CD4-positive, alpha-beta memory T cell (primary cell): ENCODE data around the gene FSCN2. TPM values are rescaled to one million over a fixed set of nuclear protein-coding genes. Genes with fewer than 3 reads are reported as not detected.

Source experiments
- CTCF ChIA-PET: fragments of 350-600 bp; sonication (Branson Sonifier 250); formaldehyde crosslinking; loops from one replicate; lab custom pipeline; 2021; ENCODE audit warnings: inconsistent platforms; ENCODE audit not compliant: partially characterized antibody; lab: Charles Lee
- POLR2A ChIA-PET: fragments of 350-600 bp; sonication (Branson Sonifier 250); formaldehyde crosslinking; loops from one replicate; lab custom pipeline; 2021; ENCODE audit not compliant: partially characterized antibody; lab: Charles Lee
- DNase-seq, 5 donors: peaks; one replicate each; pipeline versions ENCODE4 v3.0.0 to v3.0.0-alpha.2; 2020 to 2022; ENCODE audit warnings: mixed read lengths in 1 of 5
- H3K27ac ChIP-seq: one replicate; pipeline ENCODE4 v1.7.0; 2013; ENCODE audit warnings: low read depth, low read length
- H3K27me3 ChIP-seq: 2 replicates; pipeline ENCODE4 v1.7.0; 2013; ENCODE audit warnings: mild to moderate bottlenecking, low read length, moderate library complexity; ENCODE audit not compliant: insufficient read depth
- H3K36me3 ChIP-seq: 2 replicates; pipeline ENCODE4 v1.7.0; 2013; ENCODE audit warnings: mild to moderate bottlenecking, low read length, moderate library complexity; ENCODE audit not compliant: insufficient read depth
- H3K4me1 ChIP-seq: 2 replicates; pipeline ENCODE4 v1.7.0; 2013; ENCODE audit warnings: mild to moderate bottlenecking, low read length, moderate library complexity; ENCODE audit not compliant: insufficient read depth
- H3K4me3 ChIP-seq, 2 donors: one replicate each; pipeline ENCODE4 v1.7.0; 2013; ENCODE audit warnings: low read length in 2 of 2, mild to moderate bottlenecking in 1 of 2
- H3K9me3 ChIP-seq, 2 donors: one replicate each; pipeline ENCODE4 v1.7.0; 2013; ENCODE audit warnings: low read length in 2 of 2, control low read depth in 1 of 2; ENCODE audit not compliant: control insufficient read depth in 1 of 2
- H3K27ac Mint-ChIP-seq, 7 donors: one replicate each; pipeline ENCODE4 v1.8.0; 2020 to 2021; ENCODE audit warnings: mixed read lengths in 7 of 7, mild to moderate bottlenecking in 6 of 7, inconsistent platforms in 3 of 7, moderate library complexity in 3 of 7
- H3K27me3 Mint-ChIP-seq, 2 donors: one replicate each; pipeline ENCODE4 v1.8.0; 2020 to 2021; ENCODE audit warnings: mixed read lengths in 2 of 2
- H3K36me3 Mint-ChIP-seq, 2 donors: one replicate each; pipeline ENCODE4 v1.8.0; 2020 to 2021; ENCODE audit warnings: mixed read lengths in 2 of 2, inconsistent platforms in 1 of 2, mild to moderate bottlenecking in 1 of 2
- H3K4me1 Mint-ChIP-seq, 4 donors: one replicate each; pipeline ENCODE4 v1.8.0; 2020 to 2021; ENCODE audit warnings: mixed read lengths in 4 of 4, mild to moderate bottlenecking in 1 of 4
- H3K4me3 Mint-ChIP-seq, 8 donors: one replicate each; pipeline ENCODE4 v1.8.0; 2020 to 2021; ENCODE audit warnings: mixed read lengths in 8 of 8, mild to moderate bottlenecking in 7 of 8, moderate library complexity in 6 of 8, inconsistent platforms in 3 of 8
- H3K9me3 Mint-ChIP-seq, 8 donors: one replicate each; pipeline ENCODE4 v1.8.0; 2020 to 2021; ENCODE audit warnings: mixed read lengths in 8 of 8, mild to moderate bottlenecking in 5 of 8, inconsistent platforms in 3 of 8, moderate library complexity in 1 of 8
- intact Hi-C: fragments of 100-400 bp; cut with micrococcal nuclease; formaldehyde crosslinking; loops from one replicate; pipeline ENCODE4 v1.15.1; 2023
- polyA plus RNA-seq, 2 donors: library from polyadenylated mRNA; unstranded; fragments of 300-500 nt; fragmentation: Illumina TruSeq; gene quantifications; one replicate each; pipeline ENCODE4 v1.2.3, GENCODE V29; 2021
- total RNA-seq, 2 experiments: library from RNA; stranded (reverse); gene quantifications; one replicate each; pipeline ENCODE4 v1.2.3, GENCODE V29; 2021

Gene FSCN2
- total and polyA plus RNA-seq, 4 experiments from 2014 or later: 0.20 to 1.0 (median 0.75) TPM; not detected in 1

GRCh38 chr17:81537343-81537855 lies 9.2 kb downstream of the FSCN2 start:
- peaks cover 3% of the 10 kb centered on the region for H3K27me3 ChIP-seq
- POLR2A ChIA-PET: interaction anchor here (0.9 to 3.4 kb wide), 3 partner anchors 15 to 24 kb away, joined by 4 to 16 read pairs (median 5); partner anchors contain the start of genes ACTG1 and FAAP100
- DNase-seq: peak in 1 of 5 donors; percentile 26

GRCh38 chr17:81537856-81538555 lies 9.8 kb downstream of the FSCN2 start:
- peaks cover 10% of the 10 kb centered on the region in 2 donors for H3K27me3 Mint-ChIP-seq
- H3K4me1 Mint-ChIP-seq: no peaks in the 10 kb centered on the region
- H3K4me3 ChIP-seq: no peak overlapping the region
- H3K4me3 Mint-ChIP-seq: peak overlapping the region in 1 of 8 donors; percentile 73
- peaks cover 5% of the 10 kb centered on the region for H3K36me3 ChIP-seq
- H3K4me1 ChIP-seq: peaks cover 7% of the 10 kb centered on the region
- H3K27ac Mint-ChIP-seq: no peak overlapping the region
- intact Hi-C loops: loop anchor here (5.0 kb wide), 1 partner anchor 286 kb away; no protein-coding TSS in a partner anchor
- ChIA-PET CTCF (interaction anchor here (0.7 to 2.3 kb wide), 3 partner anchors 19 to 396 kb away, joined by 3 to 9 read pairs (median 3); no protein-coding TSS in a partner anchor), POLR2A (interaction anchor here (0.9 to 3.4 kb wide), 2 partner anchors 14 to 23 kb away, joined by 5 to 16 read pairs; partner anchors contain the start of gene FAAP100)
- peaks cover 9 to 11% of the 10 kb centered on the region in 2 donors for H3K36me3 Mint-ChIP-seq
- peaks cover 3% of the 10 kb centered on the region for H3K27me3 ChIP-seq
- H3K27ac ChIP-seq: no peak overlapping the region
- no peak for DNase-seq
- H3K9me3 ChIP-seq: no peaks in the 10 kb centered on the region
- no peaks in the 10 kb centered on the region for H3K9me3 Mint-ChIP-seq

More at GRCh38 chr17:81537343-81537855, 9.2 kb downstream of the FSCN2 start:
- Mint-ChIP-seq H3K27me3 (peaks cover 10% of the 10 kb centered on the region in 2 donors), H3K36me3 (peaks cover 6 to 11% of the 10 kb centered on the region in 2 donors), H3K4me3 (no peak overlapping the region), H3K4me1 (no peaks in the 10 kb centered on the region), H3K27ac (no peak overlapping the region), H3K9me3 (no peaks in the 10 kb centered on the region)
- H3K27ac ChIP-seq: no peak overlapping the region
- H3K9me3 ChIP-seq: no peaks in the 10 kb centered on the region
- H3K4me3 ChIP-seq: no peak overlapping the region
- H3K4me1 ChIP-seq: peaks cover 7% of the 10 kb centered on the region
- intact Hi-C loops: loop anchor here (5.0 kb wide), 1 partner anchor 285 kb away; no protein-coding TSS in a partner anchor
- H3K36me3 ChIP-seq: no peaks in the 10 kb centered on the region
- CTCF ChIA-PET: interaction anchor here (2.3 kb wide), 1 partner anchor 19 kb away, joined by 9 read pairs; no protein-coding TSS in a partner anchor

DNA sequence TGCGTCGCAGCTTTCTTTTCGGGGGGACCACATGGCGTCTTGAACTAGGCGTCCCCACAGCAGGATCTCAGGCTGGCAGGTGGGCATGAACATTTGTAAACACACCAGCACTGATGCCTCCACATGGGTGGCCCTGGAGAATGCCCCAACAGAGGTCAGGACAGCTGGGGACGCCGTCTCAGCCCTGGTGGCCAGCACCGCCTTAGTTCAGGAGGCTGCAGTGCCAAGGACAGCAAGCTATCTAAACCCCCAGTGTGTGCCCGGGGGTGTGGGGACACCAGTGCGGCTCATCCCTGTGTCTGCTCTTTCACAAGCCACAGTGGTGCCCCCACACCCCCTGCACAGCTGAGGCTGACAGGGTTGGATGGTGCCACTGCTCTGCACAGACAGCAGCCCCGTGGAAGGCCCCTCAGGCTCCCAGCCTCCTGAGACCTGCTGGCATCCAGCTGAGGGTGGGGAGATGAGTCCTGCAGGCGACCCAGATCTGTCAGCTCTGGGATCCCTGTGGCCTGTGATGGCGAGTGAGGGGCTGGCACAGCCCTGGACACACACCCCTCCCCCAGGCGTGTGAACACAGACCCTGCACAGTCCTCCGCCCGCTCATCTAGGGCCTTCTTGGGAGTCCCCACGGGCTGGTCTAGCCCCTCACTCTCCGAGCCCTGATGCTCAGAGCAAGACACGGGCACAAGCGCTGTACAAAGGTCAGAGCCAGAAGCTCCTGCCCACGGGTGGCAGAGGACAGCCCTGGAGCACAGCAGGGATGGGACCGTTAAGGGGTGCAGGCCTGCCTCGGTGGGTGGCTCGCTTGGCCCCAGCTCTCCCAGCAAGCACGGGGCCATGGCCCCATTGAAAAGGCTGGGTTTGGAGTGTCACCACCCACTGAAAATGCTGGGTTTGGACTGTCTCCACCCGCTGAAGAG lies 10.7 kb downstream of the FSCN2 start:
- intact Hi-C loops: loop anchor here (5.0 kb wide), 1 partner anchor 287 kb away; no protein-coding TSS in a partner anchor
- Mint-ChIP-seq H3K36me3 (peaks cover 10 to 11% of the 10 kb centered on the region in 2 donors), H3K4me1 (no peaks in the 10 kb centered on the region), H3K4me3 (no peak overlapping the region), H3K9me3 (no peaks in the 10 kb centered on the region), H3K27ac (no peak overlapping the region), H3K27me3 (peaks cover 6 to 10% of the 10 kb centered on the region in 2 donors)
- ChIA-PET CTCF (interaction anchor here (0.7 to 2.3 kb wide), 3 partner anchors 20 to 397 kb away, joined by 3 to 9 read pairs (median 3); no protein-coding TSS in a partner anchor), POLR2A (interaction anchor here (0.9 to 3.4 kb wide), 2 partner anchors 13 to 22 kb away, joined by 5 to 16 read pairs; partner anchors contain the start of gene FAAP100)
- peaks cover 8% of the 10 kb centered on the region for H3K36me3 ChIP-seq
- no peak for DNase-seq
- peaks cover 3% of the 10 kb centered on the region for H3K27me3 ChIP-seq
- H3K27ac ChIP-seq: no peak overlapping the region
- no peak overlapping the region for H3K4me3 ChIP-seq
- no peaks in the 10 kb centered on the region for H3K9me3 ChIP-seq
- H3K4me1 ChIP-seq: peaks cover 7% of the 10 kb centered on the region

- Histone ChIP-seq H3K4me3 (no peak overlapping the region), H3K9me3 (no peaks in the 10 kb centered on the region), H3K27me3 (peaks cover 3% of the 10 kb centered on the region), H3K36me3 (peaks cover 8% of the 10 kb centered on the region), H3K4me1 (peaks cover 7% of the 10 kb centered on the region), H3K27ac (no peak overlapping the region)
- ChIA-PET POLR2A (no interaction called here), CTCF (no interaction called here)
- H3K27ac Mint-ChIP-seq: no peak overlapping the region
- no peak overlapping the region for H3K4me3 Mint-ChIP-seq
- no peaks in the 10 kb centered on the region for H3K4me1 Mint-ChIP-seq
- H3K27me3 Mint-ChIP-seq: peaks cover 6 to 10% of the 10 kb centered on the region in 2 donors
- no peaks in the 10 kb centered on the region for H3K9me3 Mint-ChIP-seq
- intact Hi-C loops: loop anchor here (5.0 kb wide), 1 partner anchor 287 kb away; no protein-coding TSS in a partner anchor
- no peak for DNase-seq
- peaks cover 10 to 17% of the 10 kb centered on the region in 2 donors for H3K36me3 Mint-ChIP-seq
These were observed 11.4 kb downstream of the FSCN2 start for GRCh38 chr17:81539571-81539900.

GRCh38 chr17:81539961-81540675 lies 11.9 kb downstream of the FSCN2 start:
- H3K36me3 Mint-ChIP-seq: peaks cover 10 to 18% of the 10 kb centered on the region in 2 donors
- POLR2A ChIA-PET: interaction anchor here (0.5 kb wide), 1 partner anchor 62 kb away, joined by 3 read pairs; no protein-coding TSS in a partner anchor
- H3K27ac Mint-ChIP-seq: no peak overlapping the region
- Histone ChIP-seq H3K36me3 (peaks cover 8% of the 10 kb centered on the region), H3K27me3 (peaks cover 3% of the 10 kb centered on the region), H3K4me3 (no peak overlapping the region), H3K27ac (no peak overlapping the region), H3K4me1 (peaks cover 7% of the 10 kb centered on the region), H3K9me3 (no peaks in the 10 kb centered on the region)
- intact Hi-C loops: loop anchor here (5.0 kb wide), 1 partner anchor 288 kb away; no protein-coding TSS in a partner anchor
- H3K9me3 Mint-ChIP-seq: no peaks in the 10 kb centered on the region
- CTCF ChIA-PET: no interaction called here
- no peak for DNase-seq
- H3K27me3 Mint-ChIP-seq: peaks cover 6 to 10% of the 10 kb centered on the region in 2 donors
- no peak overlapping the region for H3K4me3 Mint-ChIP-seq
- H3K4me1 Mint-ChIP-seq: no peaks in the 10 kb centered on the region

DNA sequence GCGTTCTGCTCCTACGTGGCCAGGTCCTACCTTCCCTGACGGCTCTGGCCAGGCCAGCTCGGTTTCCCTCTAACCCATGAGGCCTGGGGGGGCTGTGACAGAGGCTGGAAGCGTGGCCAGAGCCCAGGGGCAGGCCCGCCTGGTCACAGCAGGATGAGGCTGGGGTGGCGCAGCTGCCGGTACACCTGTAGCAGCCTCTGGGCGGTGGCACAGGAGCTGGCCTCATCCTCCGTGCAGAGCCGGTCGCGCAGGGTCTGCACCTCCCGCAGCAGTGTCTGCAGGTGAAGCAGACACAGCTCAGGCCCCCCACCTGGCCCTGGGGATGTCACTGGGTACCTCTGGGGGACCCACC lies 12.5 kb downstream of the FSCN2 start:
- intact Hi-C loops: no loop called here
- Histone ChIP-seq H3K4me3 (no peak overlapping the region), H3K4me1 (peaks cover 7% of the 10 kb centered on the region), H3K27me3 (peaks cover 3% of the 10 kb centered on the region), H3K9me3 (no peaks in the 10 kb centered on the region), H3K27ac (no peak overlapping the region), H3K36me3 (peaks cover 8% of the 10 kb centered on the region)
- H3K36me3 Mint-ChIP-seq: peaks cover 10 to 19% of the 10 kb centered on the region in 2 donors
- H3K27ac Mint-ChIP-seq: no peak overlapping the region
- no peaks in the 10 kb centered on the region for H3K4me1 Mint-ChIP-seq
- CTCF ChIA-PET: no interaction called here
- POLR2A ChIA-PET: interaction anchor here (0.5 kb wide), 1 partner anchor 62 kb away, joined by 3 read pairs; no protein-coding TSS in a partner anchor
- H3K4me3 Mint-ChIP-seq: no peak overlapping the region
- no peaks in the 10 kb centered on the region for H3K9me3 Mint-ChIP-seq
- peaks cover 6 to 10% of the 10 kb centered on the region in 2 donors for H3K27me3 Mint-ChIP-seq
- DNase-seq: no peak
